IPS-NIHi7 (cell line): ENCODE results near the gene CDV3.

Experiments used
- DNase-seq: peaks from one replicate; pipeline ENCODE4 v3.0.0; 2012; ENCODE audit warnings: mixed read lengths; ENCODE audit errors: extremely low spot score

CDV3 gene

GRCh38 chr3:133606342-133606741 is 32.9 kb downstream of the CDV3 start:
- no peak for DNase-seq

- no peak for DNase-seq
Observed at GRCh38 chr3:133606902-133607301, 33.4 kb downstream of the CDV3 start.

GRCh38 chr3:133607816-133608215 is 34.3 kb downstream of the CDV3 start:
- DNase-seq, result no peak

GRCh38 chr3:133608388-133608787 is 34.9 kb downstream of the CDV3 start:
- DNase-seq, result no peak

GRCh38 chr3:133610031-133610430 is 36.5 kb downstream of the CDV3 start:
- no peak for DNase-seq

- no peak for DNase-seq
Observed at GRCh38 chr3:133611534-133611933, 38.0 kb downstream of the CDV3 start.

- no peak for DNase-seq
Observed at GRCh38 chr3:133620066-133620784, 46.7 kb downstream of the CDV3 start.

- DNase-seq, result no peak
Observed at GRCh38 chr3:133627789-133628188, 54.3 kb downstream of the CDV3 start.

GRCh38 chr3:133629146-133629545 is 55.7 kb downstream of the CDV3 start:
- no peak for DNase-seq

GRCh38 chr3:133633439-133633838 is 60.0 kb downstream of the CDV3 start:
- no peak for DNase-seq
